ENCODE measurements around the gene PRR14L. TPM values are rescaled to one million over a fixed set of nuclear protein-coding genes. Genes with fewer than 3 reads are reported as not detected.
"Not testable (repeated sequence)": the region's sequence is repeated elsewhere in the genome, so short reads cannot be mapped to it uniquely, and the experiment has no call there.

Gene PRR14L
- total and polyA plus RNA-seq, 9 donors, result 12.4 to 19.7 (median 15.3) TPM

- Histone ChIP-seq H3K9me3 (replicated peaks; ENCODE audit: control insufficient read depth, low read depth, low read length) (no peaks in the 10 kb centered on the region), H3K36me3 (ENCODE audit: control insufficient read depth, insufficient read depth, low read length) (no peaks in the 10 kb centered on the region), H3K4me3 (ENCODE audit: low read length) (peak within 1 kb of the TSS; percentile 99), H3K4me1 (ENCODE audit: control insufficient read depth, insufficient read depth, low read length) (peaks cover 12% of the 10 kb centered on the region), H3K27ac (ENCODE audit: low read length) (peak within 1 kb of the TSS; percentile 15), H3K27me3 (ENCODE audit: control insufficient read depth, insufficient read depth, low read length) (no peaks in the 10 kb centered on the region)
- DNase-seq, result peak; percentile 98
- WGBS (ENCODE audit: insufficient coverage), result 5% methylated on average over 46 of the region's 52 CpGs
These were observed 87.9 kb downstream of the PRR14L start, which contains the start of gene PISD for GRCh38 chr22:31661851-31662667. Gene PISD, minus strand, starts transcription at chr22:31662215. Its CDS starts 7 bp downstream, at chr22:31662208.

DNA sequence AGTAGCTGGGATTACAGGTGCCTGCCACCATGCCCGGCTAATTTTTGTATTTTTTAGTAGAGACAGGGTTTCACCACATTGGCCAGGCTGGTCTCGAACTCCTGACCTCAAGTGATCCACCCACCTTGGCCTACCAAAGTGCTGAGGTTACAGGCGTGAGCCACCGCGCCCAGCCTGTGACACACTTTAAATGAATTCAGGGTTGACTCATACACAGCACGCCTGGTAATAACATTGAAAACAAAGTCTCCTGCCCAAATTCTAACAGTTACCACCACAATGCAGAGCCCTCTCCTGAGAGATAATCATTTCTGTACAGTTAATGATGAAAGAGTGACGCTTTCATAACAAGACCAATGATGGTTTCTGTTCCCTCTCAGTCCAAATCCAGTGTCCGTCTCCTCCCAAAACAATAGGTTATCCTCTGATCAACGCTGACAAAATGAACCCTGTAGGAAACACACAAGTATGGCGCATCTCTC, 89.0 kb downstream of the PRR14L start:
- not testable (repeated sequence) for H3K9me3 ChIP-seq (replicated peaks; ENCODE audit: control insufficient read depth, low read depth, low read length)

DNA sequence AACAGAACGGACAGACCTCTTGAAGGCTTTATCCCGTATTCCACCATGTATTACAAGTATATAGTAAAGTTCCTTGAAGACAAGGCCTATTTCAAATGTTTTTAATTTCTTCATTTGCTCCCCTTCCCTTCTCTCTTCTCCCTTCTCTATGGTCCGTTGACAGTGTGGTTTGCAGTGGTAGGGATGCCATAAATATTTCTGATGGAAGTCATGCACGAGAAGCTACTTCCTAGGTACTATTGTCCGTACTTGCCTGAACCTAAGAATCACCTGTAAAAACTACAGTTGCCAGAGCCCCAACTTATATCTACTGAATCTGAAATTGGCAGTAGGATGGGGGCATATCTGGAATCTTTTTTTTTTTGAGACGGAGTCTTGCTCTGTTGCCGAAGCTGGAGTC, 90.7 kb downstream of the PRR14L start:
- Histone ChIP-seq H3K9me3 (replicated peaks; ENCODE audit: control insufficient read depth, low read depth, low read length) (no peaks in the 10 kb centered on the region), H3K27me3 (ENCODE audit: control insufficient read depth, insufficient read depth, low read length) (no peaks in the 10 kb centered on the region), H3K4me1 (ENCODE audit: control insufficient read depth, insufficient read depth, low read length) (peaks cover 12% of the 10 kb centered on the region), H3K36me3 (ENCODE audit: control insufficient read depth, insufficient read depth, low read length) (peaks cover 3% of the 10 kb centered on the region), H3K4me3 (ENCODE audit: low read length) (no peak overlapping the region), H3K27ac (ENCODE audit: low read length) (no peak overlapping the region)
- 92% methylated on average over 2 of the region's 7 CpGs for WGBS (ENCODE audit: insufficient coverage)
- DNase-seq, result no peak

More for the DNA sequence above, 89.0 kb downstream of the PRR14L start:
- H3K27ac ChIP-seq (ENCODE audit: low read length); H3K36me3 ChIP-seq (ENCODE audit: control insufficient read depth, insufficient read depth, low read length); DNase-seq; H3K27me3 ChIP-seq (ENCODE audit: control insufficient read depth, insufficient read depth, low read length): not testable (repeated sequence)
- WGBS (ENCODE audit: insufficient coverage), result 48% methylated on average over 6 of the region's 10 CpGs
- Histone ChIP-seq H3K4me3 (ENCODE audit: low read length) (peak overlapping the region; percentile 99), H3K4me1 (ENCODE audit: control insufficient read depth, insufficient read depth, low read length) (peaks cover 12% of the 10 kb centered on the region)

- H3K27ac ChIP-seq (ENCODE audit: low read length), result no peak overlapping the region
- no peak for DNase-seq
- H3K4me1 ChIP-seq (ENCODE audit: control insufficient read depth, insufficient read depth, low read length), result no peaks in the 10 kb centered on the region
- H3K36me3 ChIP-seq (ENCODE audit: control insufficient read depth, insufficient read depth, low read length), result peaks cover 11% of the 10 kb centered on the region
- H3K27me3 ChIP-seq (ENCODE audit: control insufficient read depth, insufficient read depth, low read length), result no peaks in the 10 kb centered on the region
- H3K4me3 ChIP-seq (ENCODE audit: low read length), result no peak overlapping the region
- no peaks in the 10 kb centered on the region for H3K9me3 ChIP-seq (replicated peaks; ENCODE audit: control insufficient read depth, low read depth, low read length)
- WGBS (ENCODE audit: insufficient coverage), result 100% methylated on average over 3 of the region's 5 CpGs
These were observed 95.5 kb downstream of the PRR14L start for GRCh38 chr22:31654408-31654807.

DNA sequence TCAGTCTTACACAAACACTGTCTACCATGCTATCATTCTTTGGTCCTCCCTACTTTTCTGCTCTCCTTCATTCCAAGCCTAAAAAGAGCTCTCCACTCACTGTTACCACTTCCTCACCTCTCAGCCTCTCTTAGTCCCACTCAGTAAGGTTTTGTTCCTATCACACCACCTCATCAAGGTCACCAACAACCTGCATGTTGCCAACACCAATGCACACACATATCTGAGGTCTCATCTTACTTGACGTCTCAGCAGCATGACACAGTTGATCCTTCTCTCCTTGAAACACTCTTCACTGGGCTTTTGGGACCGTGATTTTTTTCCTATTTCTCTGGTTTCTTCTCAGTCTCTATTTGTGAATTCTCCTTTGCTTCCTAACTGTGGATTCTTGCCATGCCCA, 96.0 kb downstream of the PRR14L start:
- H3K27ac ChIP-seq (ENCODE audit: low read length), result no peak overlapping the region
- no peak overlapping the region for H3K4me3 ChIP-seq (ENCODE audit: low read length)
- 79% methylated on average over 2 of the region's 2 CpGs for WGBS (ENCODE audit: insufficient coverage)
- H3K4me1 ChIP-seq (ENCODE audit: control insufficient read depth, insufficient read depth, low read length), result no peaks in the 10 kb centered on the region
- DNase-seq, result no peak
- H3K36me3 ChIP-seq (ENCODE audit: control insufficient read depth, insufficient read depth, low read length), result peaks cover 15% of the 10 kb centered on the region
- no peaks in the 10 kb centered on the region for H3K27me3 ChIP-seq (ENCODE audit: control insufficient read depth, insufficient read depth, low read length)
- no peaks in the 10 kb centered on the region for H3K9me3 ChIP-seq (replicated peaks; ENCODE audit: control insufficient read depth, low read depth, low read length)

- H3K36me3 ChIP-seq (ENCODE audit: control insufficient read depth, insufficient read depth, low read length), result peaks cover 22% of the 10 kb centered on the region
- H3K27ac ChIP-seq (ENCODE audit: low read length), result no peak overlapping the region
- no peak overlapping the region for H3K4me3 ChIP-seq (ENCODE audit: low read length)
- no peaks in the 10 kb centered on the region for H3K4me1 ChIP-seq (ENCODE audit: control insufficient read depth, insufficient read depth, low read length)
- no CpG with 5 or more reads among the region's 9 CpGs for WGBS (ENCODE audit: insufficient coverage)
- H3K9me3 ChIP-seq (replicated peaks; ENCODE audit: control insufficient read depth, low read depth, low read length), result no peaks in the 10 kb centered on the region
- no peaks in the 10 kb centered on the region for H3K27me3 ChIP-seq (ENCODE audit: control insufficient read depth, insufficient read depth, low read length)
- no peak for DNase-seq
These were observed 96.8 kb downstream of the PRR14L start for GRCh38 chr22:31652911-31653684.

DNA sequence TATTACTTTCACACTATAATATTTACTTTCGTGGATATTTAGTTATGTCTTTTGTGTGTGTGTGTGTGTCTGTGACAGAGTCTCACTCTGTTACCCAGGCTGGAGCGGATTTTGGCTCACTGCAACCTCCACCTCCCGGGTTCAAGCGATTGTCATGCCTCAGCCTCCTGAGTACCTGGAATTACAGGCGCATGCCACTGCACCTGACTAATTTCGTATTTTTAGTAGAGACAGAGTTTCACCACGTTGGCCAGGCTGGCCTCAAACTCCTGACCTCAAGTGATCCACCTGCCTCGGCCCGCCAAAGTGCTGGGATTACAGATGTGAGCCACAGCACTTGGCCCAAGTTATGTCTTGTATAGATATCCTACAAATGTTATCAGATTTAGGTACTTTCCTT, 97.8 kb downstream of the PRR14L start:
- no peak for DNase-seq
- no peak overlapping the region for H3K27ac ChIP-seq (ENCODE audit: low read length)
- 89% methylated on average over 5 of the region's 9 CpGs for WGBS (ENCODE audit: insufficient coverage)

DNA sequence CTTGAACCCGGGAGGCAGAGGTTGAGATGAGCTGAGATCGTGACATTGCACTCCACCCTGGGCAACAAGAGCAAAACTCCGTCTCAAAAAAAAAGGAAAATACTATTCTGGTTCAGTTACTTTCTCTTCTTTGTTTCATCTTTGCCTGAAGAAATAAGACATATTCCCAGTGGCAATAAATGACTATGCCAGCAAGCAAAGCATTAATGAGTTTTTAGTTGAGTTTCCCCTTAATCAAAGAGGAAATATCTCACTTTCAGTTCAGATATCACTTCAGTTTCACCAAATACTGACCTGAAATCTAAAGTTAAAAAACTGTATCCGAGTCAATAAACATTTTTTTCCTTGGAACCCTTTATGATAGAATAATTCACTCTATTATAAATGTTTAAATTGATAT, 98.3 kb downstream of the PRR14L start:
- no peaks in the 10 kb centered on the region for H3K9me3 ChIP-seq (replicated peaks; ENCODE audit: control insufficient read depth, low read depth, low read length)
- H3K4me1 ChIP-seq (ENCODE audit: control insufficient read depth, insufficient read depth, low read length), result no peaks in the 10 kb centered on the region
- H3K4me3 ChIP-seq (ENCODE audit: low read length), result no peak overlapping the region
- no peak overlapping the region for H3K27ac ChIP-seq (ENCODE audit: low read length)
- peaks cover 36% of the 10 kb centered on the region for H3K36me3 ChIP-seq (ENCODE audit: control insufficient read depth, insufficient read depth, low read length)
- no peak for DNase-seq
- no CpG with 5 or more reads among the region's 4 CpGs for WGBS (ENCODE audit: insufficient coverage)
- no peaks in the 10 kb centered on the region for H3K27me3 ChIP-seq (ENCODE audit: control insufficient read depth, insufficient read depth, low read length)

More for the DNA sequence above, 97.8 kb downstream of the PRR14L start:
- Histone ChIP-seq H3K4me3 (ENCODE audit: low read length) (no peak overlapping the region), H3K9me3 (replicated peaks; ENCODE audit: control insufficient read depth, low read depth, low read length) (no peaks in the 10 kb centered on the region), H3K27me3 (ENCODE audit: control insufficient read depth, insufficient read depth, low read length) (no peaks in the 10 kb centered on the region), H3K36me3 (ENCODE audit: control insufficient read depth, insufficient read depth, low read length) (peaks cover 32% of the 10 kb centered on the region), H3K4me1 (ENCODE audit: control insufficient read depth, insufficient read depth, low read length) (no peaks in the 10 kb centered on the region)

DNA sequence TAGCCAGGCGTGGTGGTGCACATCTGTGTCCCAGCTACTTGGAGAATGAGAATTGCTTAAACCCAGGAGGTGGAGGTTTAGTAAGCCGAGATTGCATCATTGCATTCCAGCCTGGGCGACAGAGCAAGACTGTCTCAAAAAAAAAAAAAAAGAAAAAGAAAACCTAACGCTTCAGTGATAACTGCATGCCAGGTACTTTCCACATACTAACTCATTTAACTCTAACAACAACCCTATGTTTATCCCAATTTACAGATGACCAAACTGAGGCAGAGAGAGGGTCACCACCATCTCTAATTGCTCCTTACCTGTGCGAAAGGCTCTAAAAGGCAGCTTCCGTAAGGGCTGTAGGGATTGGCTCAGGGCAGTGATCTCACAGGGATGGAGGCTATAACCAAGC, 99.5 kb downstream of the PRR14L start:
- WGBS (ENCODE audit: insufficient coverage), result no CpG with 5 or more reads among the region's 6 CpGs
- Histone ChIP-seq H3K27ac (ENCODE audit: low read length) (no peak overlapping the region), H3K4me1 (ENCODE audit: control insufficient read depth, insufficient read depth, low read length) (no peaks in the 10 kb centered on the region), H3K9me3 (replicated peaks; ENCODE audit: control insufficient read depth, low read depth, low read length) (no peaks in the 10 kb centered on the region), H3K36me3 (ENCODE audit: control insufficient read depth, insufficient read depth, low read length) (peaks cover 38% of the 10 kb centered on the region), H3K4me3 (ENCODE audit: low read length) (no peak overlapping the region), H3K27me3 (ENCODE audit: control insufficient read depth, insufficient read depth, low read length) (no peaks in the 10 kb centered on the region)
- no peak for DNase-seq

Data from muscle of leg (tissue), 11 donors.